Stomach (tissue), 9 donors: ENCODE results near the gene ZBTB45. TPM values are rescaled to one million over a fixed set of nuclear protein-coding genes. Genes with fewer than 3 reads are reported as not detected.
"Not testable (repeated sequence)": the region's sequence is repeated elsewhere in the genome, so short reads cannot be mapped to it uniquely, and the experiment has no call there.

Experiments
- DNase-seq, 2 donors: peaks; one replicate each; pipeline versions ENCODE4 v3.0.0 to v3.0.0-alpha.2; 2013 to 2019
- H3K27ac ChIP-seq, 5 donors: fragments of 200-600 bp in 4 of 5; sonication (generic) in 4 of 5; one replicate each; pipeline ENCODE4 v1.5.1; 2013 to 2019; ENCODE audit warnings: mild to moderate bottlenecking in 1 of 5, moderate library complexity in 1 of 5
- H3K27me3 ChIP-seq, 3 donors: fragments of 200-600 bp; sonication (generic); one replicate each; pipeline ENCODE4 v1.5.1; 2017 to 2019; ENCODE audit warnings: mixed run types in 1 of 3
- H3K36me3 ChIP-seq, 4 donors: fragments of 200-600 bp; sonication (generic); 1 replicate in 3 of 4; 2 replicates in 1 of 4; pipeline ENCODE4 v1.5.1; 2016 to 2019
- H3K4me1 ChIP-seq, 4 donors: fragments of 200-600 bp; sonication (generic); one replicate each; pipeline ENCODE4 v1.5.1; 2016 to 2019
- H3K4me3 ChIP-seq, 4 donors: fragments of 200-600 bp; sonication (generic) in 3 of 4; one replicate each; pipeline ENCODE4 v1.5.1; 2016 to 2019; ENCODE audit warnings: mild to moderate bottlenecking in 1 of 4
- H3K9me3 ChIP-seq, 4 donors: fragments of 200-600 bp; sonication (generic); one replicate each; pipeline ENCODE4 v1.5.1; 2016 to 2019
- CTCF ChIP-seq, 7 experiments: fragments of 450-650 bp in 4 of 7; fragments of 200-600 bp in 3 of 7; sonication (generic) in 3 of 7; IDR thresholded peaks; one replicate each; pipeline ENCODE4 v1.5.1; 2016 to 2019; ENCODE audit warnings: antibody characterized with exemption in 7 of 7, control low read depth in 2 of 7, mild to moderate bottlenecking in 1 of 7
- EP300 ChIP-seq: sonication (generic); formaldehyde crosslinking; IDR thresholded peaks from one replicate; pipeline ENCODE4 v1.6.1; 2017; ENCODE audit warnings: antibody characterized with exemption
- POLR2A ChIP-seq, 4 donors: fragments of 450-650 bp; IDR thresholded peaks; one replicate each; pipeline ENCODE4 v1.6.1; 2016; ENCODE audit warnings: antibody characterized with exemption in 4 of 4, control low read depth in 2 of 4, mild to moderate bottlenecking in 1 of 4, moderate library complexity in 1 of 4
- POLR2AphosphoS5 ChIP-seq, 3 donors: sonication (generic); formaldehyde crosslinking; IDR thresholded peaks; one replicate each; pipeline ENCODE4 v1.6.1; 2016; ENCODE audit warnings: antibody characterized with exemption in 3 of 3
- WGBS, 5 donors: extraction: QIAGEN DNeasy Blood & Tissue Kit in 3 of 5; methylation state at CpG; one replicate each; pipeline versions ENCODE4 v1.1.5 to v1.1.7; 2013 to 2018; 5-methylcytosine and 5-hydroxymethylcytosine counted together
- intact Hi-C: fragments of 100-400 bp; cut with DNase I; formaldehyde crosslinking; loops from one replicate; pipeline ENCODE4 v1.15.1; 2023; ENCODE audit warnings: low total_unique reads
- polyA plus RNA-seq, 3 donors: library from polyadenylated mRNA; stranded (reverse); fragments of 200-250 nt; gene quantifications; one replicate each; pipeline ENCODE4 v1.2.3, GENCODE V29; 2013
- total RNA-seq, 5 donors: library from RNA; depleted of rRNA; stranded (reverse); fragments of >200 nt; gene quantifications; one replicate each; pipeline versions ENCODE4 v1.1.0 to v1.2.3, GENCODE V29; 2014 to 2016
- donor health status: healthy with polysubstance abuse.
- donor health status: Bipolar disorder and iron deficiency.
- donor health status: healthy.

Gene ZBTB45
- total and polyA plus RNA-seq, 8 donors = 2.4 to 49.0 (median 8.2) TPM; not detected in 1

- Histone ChIP-seq H3K27ac (peak overlapping the region; percentile 86 to 93 (median 90)), H3K9me3 (no peaks in the 10 kb centered on the region), H3K4me1 (peaks cover 18 to 31% (median 23%) of the 10 kb centered on the region in 4 donors), H3K27me3 (no peaks in the 10 kb centered on the region), H3K4me3 (peak overlapping the region; percentile 53 to 72 (median 62)), H3K36me3 (peaks cover 24 to 61% (median 54%) of the 10 kb centered on the region in 4 donors)
- 21 to 28% (median 23%) methylated on average over 23 to 27 of the region's 27 CpGs for WGBS, 5 donors
- intact Hi-C loops = no loop called here
- TF ChIP-seq EP300 = no peak
- TF ChIP-seq POLR2AphosphoS5 (IDR thresholded peaks at IDR 0.05) = no peak
- no peak for TF ChIP-seq POLR2A (IDR thresholded peaks at IDR 0.05)
- TF ChIP-seq CTCF (IDR thresholded peaks at IDR 0.05) = no peak
- no peak for DNase-seq
Observed at GRCh38 chr19:58474997-58475713, 44.5 kb downstream of the ZBTB45 start.

- intact Hi-C loops = no loop called here
- Histone ChIP-seq H3K36me3 (peaks cover 24 to 61% (median 54%) of the 10 kb centered on the region in 4 donors), H3K27me3 (no peaks in the 10 kb centered on the region), H3K9me3 (no peaks in the 10 kb centered on the region), H3K4me3 (no peak overlapping the region), H3K27ac (peak overlapping the region in 3 of 5 donors; percentile 87 to 93 (median 92)), H3K4me1 (peaks cover 18 to 31% (median 24%) of the 10 kb centered on the region in 4 donors)
- no peak for DNase-seq
- WGBS, 5 donors = 82 to 89% (median 87%) methylated on average over 12 of the region's 12 CpGs
- TF ChIP-seq POLR2AphosphoS5 (IDR thresholded peaks at IDR 0.05) (no peak), POLR2A (IDR thresholded peaks at IDR 0.05) (no peak), EP300 (no peak), CTCF (IDR thresholded peaks at IDR 0.05) (no peak)
Observed at GRCh38 chr19:58474291-58474996, 45.2 kb downstream of the ZBTB45 start.

- H3K4me3 ChIP-seq = no peak overlapping the region
- no peaks in the 10 kb centered on the region for H3K27me3 ChIP-seq
- H3K36me3 ChIP-seq = peaks cover 27 to 58% (median 51%) of the 10 kb centered on the region in 4 donors
- TF ChIP-seq POLR2AphosphoS5 (IDR thresholded peaks at IDR 0.05) = no peak
- TF ChIP-seq CTCF (IDR thresholded peaks at IDR 0.05) = no peak
- intact Hi-C loops = no loop called here
- no peaks in the 10 kb centered on the region for H3K9me3 ChIP-seq
- H3K4me1 ChIP-seq = peaks cover 21 to 35% (median 29%) of the 10 kb centered on the region in 4 donors
- H3K27ac ChIP-seq = no peak overlapping the region
- no peak for DNase-seq
Observed at GRCh38 chr19:58473775-58474174, 45.8 kb downstream of the ZBTB45 start.

- 94 to 96% (median 95%) methylated on average over 27 to 39 of the region's 39 CpGs for WGBS, 5 donors
Observed at GRCh38 chr19:58471736-58472135, 47.9 kb downstream of the ZBTB45 start.

GRCh38 chr19:58470837-58471543 lies 48.6 kb downstream of the ZBTB45 start:
- Histone ChIP-seq H3K36me3 (peaks cover 27 to 47% (median 42%) of the 10 kb centered on the region in 4 donors), H3K4me1 (peaks cover 22 to 39% (median 34%) of the 10 kb centered on the region in 4 donors)
- H3K27ac ChIP-seq, H3K27me3 ChIP-seq, intact Hi-C loops, H3K9me3 ChIP-seq, DNase-seq, H3K4me3 ChIP-seq: not testable (repeated sequence)
- WGBS, 5 donors = 92 to 100% (median 95%) methylated on average over 1 to 33 of the region's 53 CpGs

More at GRCh38 chr19:58471736-58472135, 47.9 kb downstream of the ZBTB45 start:
- Histone ChIP-seq H3K27me3 (no peaks in the 10 kb centered on the region), H3K9me3 (no peaks in the 10 kb centered on the region), H3K27ac (no peak overlapping the region), H3K36me3 (peaks cover 27 to 47% (median 42%) of the 10 kb centered on the region in 4 donors), H3K4me1 (peaks cover 19 to 38% (median 36%) of the 10 kb centered on the region in 4 donors), H3K4me3 (no peak overlapping the region)
- TF ChIP-seq POLR2AphosphoS5 (IDR thresholded peaks at IDR 0.05) = no peak
- no peak for TF ChIP-seq EP300
- no peak for TF ChIP-seq CTCF (IDR thresholded peaks at IDR 0.05)
- no peak for TF ChIP-seq POLR2A (IDR thresholded peaks at IDR 0.05)
- no peak for DNase-seq
- intact Hi-C loops = no loop called here
